HEK293 (cell line): Measurements from ENCODE around the gene DMD.

ENCODE experiments used
- CTCF ChIA-PET: fragments of 350-600 bp; formaldehyde crosslinking; extraction: SDS; loops from one replicate; lab custom pipeline; 2021; ENCODE audit warnings: antibody characterized with exemption; lab: Yijun Ruan, JAX
- POLR2A ChIA-PET: fragments of 300-600 bp; formaldehyde crosslinking; extraction: SDS; loops from one replicate; lab custom pipeline; 2020; ENCODE audit warnings: antibody characterized with exemption, inconsistent platforms; lab: Yijun Ruan, JAX
- H3K27ac ChIP-seq: fragments of 200-500 bp; sonication (Bioruptor generic); 2 replicates; pipeline ENCODE4 v1.5.1; 2014; ENCODE audit warnings: low read depth, low read length, control low read depth, inconsistent platforms; ENCODE audit errors: extremely low read depth
- H3K36me3 ChIP-seq, 2 experiments: fragments of 200-500 bp in 1 of 2; sonication (Bioruptor generic) in 1 of 2; 1 replicate in 1 of 2; 2 replicates in 1 of 2; pipeline ENCODE4 v1.5.1; 2014 to 2017; ENCODE audit warnings: inconsistent platforms in 2 of 2, low read length in 2 of 2; ENCODE audit not compliant: control insufficient read depth in 2 of 2, insufficient read depth in 1 of 2
- H3K4me1 ChIP-seq: fragments of 200-500 bp; sonication (Bioruptor generic); 2 replicates; pipeline ENCODE4 v1.5.1; 2014; ENCODE audit warnings: mild to moderate bottlenecking, low read length, inconsistent platforms; ENCODE audit not compliant: control insufficient read depth, insufficient read depth
- H3K4me3 ChIP-seq: 2 replicates; pipeline ENCODE4 v1.5.1; 2011; ENCODE audit warnings: low read depth, mild to moderate bottlenecking, control low read depth, low read length, moderate library complexity
- H3K9me3 ChIP-seq: fragments of 200-500 bp; sonication (Bioruptor generic); 2 replicates; pipeline ENCODE4 v1.5.1; 2014; ENCODE audit warnings: low read depth, low read length, inconsistent platforms; ENCODE audit not compliant: control insufficient read depth, insufficient read depth
- KLF8 ChIP-seq: fragments of 450-650 bp; formaldehyde crosslinking; IDR thresholded peaks from 2 replicates; pipeline ENCODE4 v1.5.1; 2016; ENCODE audit warnings: missing biosample characterization, missing genetic modification characterization
- MYNN ChIP-seq: fragments of 450-650 bp; formaldehyde crosslinking; IDR thresholded peaks from 2 replicates; pipeline ENCODE4 v1.5.1; 2016; ENCODE audit warnings: missing biosample characterization, missing genetic modification characterization, borderline replicate concordance
- SP2 ChIP-seq: fragments of 450-650 bp; formaldehyde crosslinking; IDR thresholded peaks from 2 replicates; pipeline ENCODE4 v1.5.1; 2016; ENCODE audit warnings: missing biosample characterization, missing genetic modification characterization
- ZBTB8A ChIP-seq: fragments of 450-650 bp; formaldehyde crosslinking; IDR thresholded peaks from 2 replicates; pipeline ENCODE4 v1.5.1; 2016; ENCODE audit warnings: missing biosample characterization, missing genetic modification characterization
- ZEB2 ChIP-seq: fragments of 450-650 bp; formaldehyde crosslinking; IDR thresholded peaks from 2 replicates; pipeline ENCODE4 v1.5.1; 2016; ENCODE audit warnings: missing biosample characterization, missing genetic modification characterization
- ZNF10 ChIP-seq: fragments of 450-650 bp; formaldehyde crosslinking; IDR thresholded peaks from 2 replicates; pipeline ENCODE4 v1.5.1; 2017; ENCODE audit warnings: missing biosample characterization, missing genetic modification characterization
- ZNF146 ChIP-seq: fragments of 450-650 bp; formaldehyde crosslinking; IDR thresholded peaks from 2 replicates; pipeline ENCODE4 v1.5.1; 2016; ENCODE audit warnings: missing biosample characterization, missing genetic modification characterization
- ZNF157 ChIP-seq: fragments of 450-650 bp; formaldehyde crosslinking; IDR thresholded peaks from 2 replicates; pipeline ENCODE4 v1.5.1; 2016; ENCODE audit warnings: missing biosample characterization, missing genetic modification characterization
- ZNF175 ChIP-seq: fragments of 450-650 bp; formaldehyde crosslinking; IDR thresholded peaks from 2 replicates; pipeline ENCODE4 v1.5.1; 2016; ENCODE audit warnings: missing biosample characterization, missing genetic modification characterization
- ZNF2 ChIP-seq: fragments of 450-650 bp; formaldehyde crosslinking; IDR thresholded peaks from 2 replicates; pipeline ENCODE4 v1.5.1; 2016; ENCODE audit warnings: missing biosample characterization, missing genetic modification characterization
- ZNF24 ChIP-seq: fragments of 450-650 bp; formaldehyde crosslinking; IDR thresholded peaks from 2 replicates; pipeline ENCODE4 v1.5.1; 2016; ENCODE audit warnings: missing biosample characterization, missing genetic modification characterization
- ZNF362 ChIP-seq: fragments of 450-650 bp; formaldehyde crosslinking; IDR thresholded peaks from 2 replicates; pipeline ENCODE4 v1.5.1; 2016; ENCODE audit warnings: missing biosample characterization, missing genetic modification characterization
- ZNF423 ChIP-seq: fragments of 450-650 bp; formaldehyde crosslinking; IDR thresholded peaks from 2 replicates; pipeline ENCODE4 v1.5.1; 2016; ENCODE audit warnings: missing biosample characterization, missing genetic modification characterization
- ZNF501 ChIP-seq: fragments of 450-650 bp; formaldehyde crosslinking; IDR thresholded peaks from 2 replicates; pipeline ENCODE4 v1.5.1; 2016; ENCODE audit warnings: missing biosample characterization, missing genetic modification characterization
- ZNF529 ChIP-seq: fragments of 450-650 bp; formaldehyde crosslinking; IDR thresholded peaks from 2 replicates; pipeline ENCODE4 v1.5.1; 2017; ENCODE audit warnings: missing genetic modification characterization, missing biosample characterization; ENCODE audit not compliant: insufficient replicate concordance
- ZNF571 ChIP-seq: fragments of 450-650 bp; formaldehyde crosslinking; IDR thresholded peaks from 2 replicates; pipeline ENCODE4 v1.5.0; 2017; ENCODE audit warnings: missing biosample characterization, missing genetic modification characterization
- ZNF610 ChIP-seq: fragments of 450-650 bp; formaldehyde crosslinking; IDR thresholded peaks from 2 replicates; pipeline ENCODE4 v1.5.1; 2016; ENCODE audit warnings: missing biosample characterization, missing genetic modification characterization, borderline replicate concordance
- ZNF624 ChIP-seq: fragments of 450-650 bp; formaldehyde crosslinking; IDR thresholded peaks from 2 replicates; pipeline ENCODE4 v1.5.1; 2017; ENCODE audit warnings: missing biosample characterization, missing genetic modification characterization
- TF ChIP-seq, protein P1 (sequence below): fragments of 450-650 bp; formaldehyde crosslinking; IDR thresholded peaks from 2 replicates; pipeline ENCODE4 v1.5.1; 2016; ENCODE audit warnings: missing biosample characterization, missing genetic modification characterization
- TF ChIP-seq, protein P2 (sequence below): fragments of 450-650 bp; formaldehyde crosslinking; IDR thresholded peaks from 2 replicates; pipeline ENCODE4 v1.5.1; 2016; ENCODE audit warnings: missing biosample characterization, missing genetic modification characterization
- TF ChIP-seq, protein P3 (sequence below): fragments of 450-650 bp; formaldehyde crosslinking; IDR thresholded peaks from 2 replicates; pipeline ENCODE4 v1.5.1; 2016; ENCODE audit warnings: missing biosample characterization, missing genetic modification characterization
- TF ChIP-seq, protein P4 (sequence below): fragments of 450-650 bp; formaldehyde crosslinking; IDR thresholded peaks from 2 replicates; pipeline ENCODE4 v1.5.1; 2016; ENCODE audit warnings: missing biosample characterization, missing genetic modification characterization, low read depth
- TF ChIP-seq, protein P5 (sequence below): fragments of 450-650 bp; formaldehyde crosslinking; conservative IDR thresholded peaks from 2 replicates; pipeline ENCODE4 v1.5.1; 2016; ENCODE audit warnings: low read depth, missing biosample characterization, missing genetic modification characterization

Gene DMD

GRCh38 chrX:31392513-31392912, 1818.8 kb downstream of the DMD start:
- Histone ChIP-seq H3K4me3 (no peak overlapping the region), H3K9me3 (no peaks in the 10 kb centered on the region), H3K36me3 (no peaks in the 10 kb centered on the region), H3K27ac (no peak overlapping the region), H3K4me1 (no peaks in the 10 kb centered on the region)
- POLR2A ChIA-PET, result interaction anchor here (0.7 kb wide), 1 partner anchor 9 kb away, joined by 8 read pairs; no protein-coding TSS in a partner anchor
- CTCF ChIA-PET, result no interaction called here
- TF ChIP-seq ZBTB8A (no peak), ZNF624 (no peak), ZNF571 (tag by site-specific recombination) (no peak), ZNF529 (no peak), ZNF146 (no peak), ZNF610 (tag by site-specific recombination) (no peak), MYNN (tag by site-specific recombination) (no peak), ZNF2 (tag by site-specific recombination) (no peak)
- TF ChIP-seq, protein P1, sequence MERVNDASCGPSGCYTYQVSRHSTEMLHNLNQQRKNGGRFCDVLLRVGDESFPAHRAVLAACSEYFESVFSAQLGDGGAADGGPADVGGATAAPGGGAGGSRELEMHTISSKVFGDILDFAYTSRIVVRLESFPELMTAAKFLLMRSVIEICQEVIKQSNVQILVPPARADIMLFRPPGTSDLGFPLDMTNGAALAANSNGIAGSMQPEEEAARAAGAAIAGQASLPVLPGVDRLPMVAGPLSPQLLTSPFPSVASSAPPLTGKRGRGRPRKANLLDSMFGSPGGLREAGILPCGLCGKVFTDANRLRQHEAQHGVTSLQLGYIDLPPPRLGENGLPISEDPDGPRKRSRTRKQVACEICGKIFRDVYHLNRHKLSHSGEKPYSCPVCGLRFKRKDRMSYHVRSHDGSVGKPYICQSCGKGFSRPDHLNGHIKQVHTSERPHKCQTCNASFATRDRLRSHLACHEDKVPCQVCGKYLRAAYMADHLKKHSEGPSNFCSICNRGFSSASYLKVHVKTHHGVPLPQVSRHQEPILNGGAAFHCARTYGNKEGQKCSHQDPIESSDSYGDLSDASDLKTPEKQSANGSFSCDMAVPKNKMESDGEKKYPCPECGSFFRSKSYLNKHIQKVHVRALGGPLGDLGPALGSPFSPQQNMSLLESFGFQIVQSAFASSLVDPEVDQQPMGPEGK, result no peak
- TF ChIP-seq, protein P2, sequence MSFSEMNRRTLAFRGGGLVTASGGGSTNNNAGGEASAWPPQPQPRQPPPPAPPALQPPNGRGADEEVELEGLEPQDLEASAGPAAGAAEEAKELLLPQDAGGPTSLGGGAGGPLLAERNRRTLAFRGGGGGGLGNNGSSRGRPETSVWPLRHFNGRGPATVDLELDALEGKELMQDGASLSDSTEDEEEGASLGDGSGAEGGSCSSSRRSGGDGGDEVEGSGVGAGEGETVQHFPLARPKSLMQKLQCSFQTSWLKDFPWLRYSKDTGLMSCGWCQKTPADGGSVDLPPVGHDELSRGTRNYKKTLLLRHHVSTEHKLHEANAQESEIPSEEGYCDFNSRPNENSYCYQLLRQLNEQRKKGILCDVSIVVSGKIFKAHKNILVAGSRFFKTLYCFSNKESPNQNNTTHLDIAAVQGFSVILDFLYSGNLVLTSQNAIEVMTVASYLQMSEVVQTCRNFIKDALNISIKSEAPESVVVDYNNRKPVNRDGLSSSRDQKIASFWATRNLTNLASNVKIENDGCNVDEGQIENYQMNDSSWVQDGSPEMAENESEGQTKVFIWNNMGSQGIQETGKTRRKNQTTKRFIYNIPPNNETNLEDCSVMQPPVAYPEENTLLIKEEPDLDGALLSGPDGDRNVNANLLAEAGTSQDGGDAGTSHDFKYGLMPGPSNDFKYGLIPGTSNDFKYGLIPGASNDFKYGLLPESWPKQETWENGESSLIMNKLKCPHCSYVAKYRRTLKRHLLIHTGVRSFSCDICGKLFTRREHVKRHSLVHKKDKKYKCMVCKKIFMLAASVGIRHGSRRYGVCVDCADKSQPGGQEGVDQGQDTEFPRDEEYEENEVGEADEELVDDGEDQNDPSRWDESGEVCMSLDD (tag by site-specific recombination), result no peak

GRCh38 chrX:31388946-31389345, 1822.4 kb downstream of the DMD start:
- ChIA-PET CTCF (no interaction called here), POLR2A (no interaction called here)
- no peak overlapping the region for H3K27ac ChIP-seq
- no peak for TF ChIP-seq ZNF10 (tag by site-specific recombination)
- no peak for TF ChIP-seq SP2 (tag by site-specific recombination)
- TF ChIP-seq ZEB2, result no peak
- TF ChIP-seq, protein P3, sequence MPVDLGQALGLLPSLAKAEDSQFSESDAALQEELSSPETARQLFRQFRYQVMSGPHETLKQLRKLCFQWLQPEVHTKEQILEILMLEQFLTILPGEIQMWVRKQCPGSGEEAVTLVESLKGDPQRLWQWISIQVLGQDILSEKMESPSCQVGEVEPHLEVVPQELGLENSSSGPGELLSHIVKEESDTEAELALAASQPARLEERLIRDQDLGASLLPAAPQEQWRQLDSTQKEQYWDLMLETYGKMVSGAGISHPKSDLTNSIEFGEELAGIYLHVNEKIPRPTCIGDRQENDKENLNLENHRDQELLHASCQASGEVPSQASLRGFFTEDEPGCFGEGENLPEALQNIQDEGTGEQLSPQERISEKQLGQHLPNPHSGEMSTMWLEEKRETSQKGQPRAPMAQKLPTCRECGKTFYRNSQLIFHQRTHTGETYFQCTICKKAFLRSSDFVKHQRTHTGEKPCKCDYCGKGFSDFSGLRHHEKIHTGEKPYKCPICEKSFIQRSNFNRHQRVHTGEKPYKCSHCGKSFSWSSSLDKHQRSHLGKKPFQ (tag by site-specific recombination), result no peak
- TF ChIP-seq ZNF423 (tag by site-specific recombination), result no peak
- no peak for TF ChIP-seq KLF8
- TF ChIP-seq ZNF501 (tag by site-specific recombination), result no peak
- TF ChIP-seq ZNF24 (tag by site-specific recombination), result no peak
- no peak for TF ChIP-seq ZNF175 (tag by site-specific recombination)
- no peak for TF ChIP-seq ZNF157 (tag by site-specific recombination)
- TF ChIP-seq, protein P4, sequence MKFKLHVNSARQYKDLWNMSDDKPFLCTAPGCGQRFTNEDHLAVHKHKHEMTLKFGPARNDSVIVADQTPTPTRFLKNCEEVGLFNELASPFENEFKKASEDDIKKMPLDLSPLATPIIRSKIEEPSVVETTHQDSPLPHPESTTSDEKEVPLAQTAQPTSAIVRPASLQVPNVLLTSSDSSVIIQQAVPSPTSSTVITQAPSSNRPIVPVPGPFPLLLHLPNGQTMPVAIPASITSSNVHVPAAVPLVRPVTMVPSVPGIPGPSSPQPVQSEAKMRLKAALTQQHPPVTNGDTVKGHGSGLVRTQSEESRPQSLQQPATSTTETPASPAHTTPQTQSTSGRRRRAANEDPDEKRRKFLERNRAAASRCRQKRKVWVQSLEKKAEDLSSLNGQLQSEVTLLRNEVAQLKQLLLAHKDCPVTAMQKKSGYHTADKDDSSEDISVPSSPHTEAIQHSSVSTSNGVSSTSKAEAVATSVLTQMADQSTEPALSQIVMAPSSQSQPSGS, result no peak
- TF ChIP-seq, protein P5, sequence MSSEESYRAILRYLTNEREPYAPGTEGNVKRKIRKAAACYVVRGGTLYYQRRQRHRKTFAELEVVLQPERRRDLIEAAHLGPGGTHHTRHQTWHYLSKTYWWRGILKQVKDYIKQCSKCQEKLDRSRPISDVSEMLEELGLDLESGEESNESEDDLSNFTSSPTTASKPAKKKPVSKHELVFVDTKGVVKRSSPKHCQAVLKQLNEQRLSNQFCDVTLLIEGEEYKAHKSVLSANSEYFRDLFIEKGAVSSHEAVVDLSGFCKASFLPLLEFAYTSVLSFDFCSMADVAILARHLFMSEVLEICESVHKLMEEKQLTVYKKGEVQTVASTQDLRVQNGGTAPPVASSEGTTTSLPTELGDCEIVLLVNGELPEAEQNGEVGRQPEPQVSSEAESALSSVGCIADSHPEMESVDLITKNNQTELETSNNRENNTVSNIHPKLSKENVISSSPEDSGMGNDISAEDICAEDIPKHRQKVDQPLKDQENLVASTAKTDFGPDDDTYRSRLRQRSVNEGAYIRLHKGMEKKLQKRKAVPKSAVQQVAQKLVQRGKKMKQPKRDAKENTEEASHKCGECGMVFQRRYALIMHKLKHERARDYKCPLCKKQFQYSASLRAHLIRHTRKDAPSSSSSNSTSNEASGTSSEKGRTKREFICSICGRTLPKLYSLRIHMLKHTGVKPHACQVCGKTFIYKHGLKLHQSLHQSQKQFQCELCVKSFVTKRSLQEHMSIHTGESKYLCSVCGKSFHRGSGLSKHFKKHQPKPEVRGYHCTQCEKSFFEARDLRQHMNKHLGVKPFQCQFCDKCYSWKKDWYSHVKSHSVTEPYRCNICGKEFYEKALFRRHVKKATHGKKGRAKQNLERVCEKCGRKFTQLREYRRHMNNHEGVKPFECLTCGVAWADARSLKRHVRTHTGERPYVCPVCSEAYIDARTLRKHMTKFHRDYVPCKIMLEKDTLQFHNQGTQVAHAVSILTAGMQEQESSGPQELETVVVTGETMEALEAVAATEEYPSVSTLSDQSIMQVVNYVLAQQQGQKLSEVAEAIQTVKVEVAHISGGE (tag by site-specific recombination), result no peak
- no peak for TF ChIP-seq ZNF362

More at GRCh38 chrX:31388946-31389345, 1822.4 kb downstream of the DMD start:
- H3K4me1 ChIP-seq, result no peaks in the 10 kb centered on the region
- no peak overlapping the region for H3K4me3 ChIP-seq
- H3K36me3 ChIP-seq, result no peaks in the 10 kb centered on the region
- no peaks in the 10 kb centered on the region for H3K9me3 ChIP-seq
